ENCODE measurements around the gene CCR1.
"Not testable (repeated sequence)": the region's sequence is repeated elsewhere in the genome, so short reads cannot be mapped to it uniquely, and the experiment has no call there.

The CCR1 gene

GRCh38 chr3:46168583-46169345 lies 39.3 kb downstream of the CCR1 start:
- DNase-seq (ENCODE audit: low spot score), result no peak

- DNase-seq (ENCODE audit: low spot score), result no peak
These were observed 44.5 kb downstream of the CCR1 start for GRCh38 chr3:46163556-46164041.

- DNase-seq (ENCODE audit: low spot score), result no peak
These were observed 45.0 kb downstream of the CCR1 start for GRCh38 chr3:46162975-46163555.

- DNase-seq (ENCODE audit: low spot score), result not testable (repeated sequence)
These were observed 50.4 kb downstream of the CCR1 start for GRCh38 chr3:46157685-46158084.

GRCh38 chr3:46154311-46154710 lies 53.8 kb downstream of the CCR1 start:
- DNase-seq (ENCODE audit: low spot score), result no peak

Data from GM03348 (cell line).